A673 (cell line): ENCODE results near the gene TSPAN4. TPM values are rescaled to one million over a fixed set of nuclear protein-coding genes. Genes with fewer than 3 reads are reported as not detected.

Experiments
- Bru-seq: library from RNA; stranded (reverse); fragments of 400-500 nt; gene quantifications from one replicate; lab custom pipeline; 2021; lab: Mats Ljungman, UMichigan
- BruChase-seq, 2 experiments: library from RNA; stranded (reverse); fragments of 400-500 nt; gene quantifications; one replicate each; lab custom pipeline; 2021; lab: Mats Ljungman, UMichigan
- BruUV-seq: library from RNA; stranded (reverse); fragments of 400-500 nt; replicated peaks from 2 replicates; lab custom pipeline; 2021; lab: Mats Ljungman, UMichigan
- CTCF ChIA-PET: fragments of 300-600 bp; sonication (Branson Sonifier 250); formaldehyde crosslinking; loops from one replicate; lab custom pipeline; 2022; ENCODE audit warnings: antibody characterized with exemption; lab: Charles Lee
- POLR2A ChIA-PET: fragments of 300-600 bp; sonication (Branson Sonifier 250); formaldehyde crosslinking; loops from one replicate; lab custom pipeline; 2022; ENCODE audit warnings: antibody characterized with exemption; ENCODE audit not compliant: low non-redundant PET; lab: Charles Lee
- DNase-seq: peaks from one replicate; pipeline ENCODE4 v3.0.0-alpha.2; 2015; ENCODE audit warnings: low spot score
- H3K27ac ChIP-seq: fragments of 200-600 bp; sonication (generic); 2 replicates; pipeline ENCODE4 v1.5.1; 2016; ENCODE audit warnings: mixed run types, low read depth, mild to moderate bottlenecking, mixed read lengths, antibody characterized with exemption, low read length; ENCODE audit not compliant: poor library complexity, severe bottlenecking
- H3K27me3 ChIP-seq: fragments of 200-600 bp; sonication (generic); replicated peaks from 2 replicates; pipeline ENCODE4 v1.6.1; 2017; ENCODE audit warnings: mixed run types, low read depth, mild to moderate bottlenecking, mixed read lengths, antibody characterized with exemption, low read length; ENCODE audit not compliant: insufficient read depth, poor library complexity
- H3K36me3 ChIP-seq: fragments of 200-600 bp; sonication (generic); 2 replicates; pipeline ENCODE4 v1.6.1; 2016; ENCODE audit warnings: mixed run types, mild to moderate bottlenecking, mixed read lengths, antibody characterized with exemption, low read length; ENCODE audit not compliant: insufficient read depth, poor library complexity, severe bottlenecking
- H3K4me1 ChIP-seq: fragments of 200-600 bp; sonication (generic); 2 replicates; pipeline ENCODE4 v1.6.1; 2017; ENCODE audit warnings: mixed run types, mild to moderate bottlenecking, mixed read lengths, antibody characterized with exemption, low read length; ENCODE audit not compliant: insufficient read depth, poor library complexity, severe bottlenecking
- H3K4me3 ChIP-seq: fragments of 200-600 bp; sonication (generic); 2 replicates; pipeline ENCODE4 v1.5.1; 2016; ENCODE audit warnings: low read depth, mixed run types, mild to moderate bottlenecking, mixed read lengths, low read length; ENCODE audit not compliant: poor library complexity, severe bottlenecking
- H3K9me3 ChIP-seq: fragments of 200-600 bp; sonication (generic); 2 replicates; pipeline ENCODE4 v1.6.1; 2016; ENCODE audit warnings: mixed run types, low read depth, mild to moderate bottlenecking, mixed read lengths, antibody characterized with exemption, low read length; ENCODE audit not compliant: poor library complexity, severe bottlenecking
- EZH2 ChIP-seq: fragments of 200-600 bp; sonication (generic); IDR thresholded peaks from 2 replicates; pipeline ENCODE4 v1.6.1; 2017; ENCODE audit warnings: borderline replicate concordance, low read depth, mild to moderate bottlenecking, mixed read lengths, antibody characterized with exemption, low read length; ENCODE audit not compliant: poor library complexity, severe bottlenecking
- intact Hi-C: fragments of 100-400 bp; cut with micrococcal nuclease; formaldehyde crosslinking; loops from one replicate; pipeline ENCODE4 v1.10.0; 2022; ENCODE audit not compliant: unreplicated experiment
- long read RNA-seq: library from polyadenylated mRNA; stranded (forward); transcript quantifications from one replicate; pipeline ENCODE4 v2.0.0, GENCODE V29; 2022
- total RNA-seq: library from RNA; stranded (reverse); gene quantifications from 2 replicates; pipeline ENCODE4 v1.2.3, GENCODE V29; 2021
- TF ChIP-seq, protein P1 (sequence below): fragments of 300-800, 200-600 bp; sonication (generic); conservative IDR thresholded peaks from 2 replicates; pipeline ENCODE4 v1.5.1; 2017; ENCODE audit warnings: low read depth, mild to moderate bottlenecking, antibody characterized with exemption, low read length, moderate library complexity, mixed read lengths

TSPAN4 gene, protein sequence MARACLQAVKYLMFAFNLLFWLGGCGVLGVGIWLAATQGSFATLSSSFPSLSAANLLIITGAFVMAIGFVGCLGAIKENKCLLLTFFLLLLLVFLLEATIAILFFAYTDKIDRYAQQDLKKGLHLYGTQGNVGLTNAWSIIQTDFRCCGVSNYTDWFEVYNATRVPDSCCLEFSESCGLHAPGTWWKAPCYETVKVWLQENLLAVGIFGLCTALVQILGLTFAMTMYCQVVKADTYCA
- total RNA-seq (17.5 and 20.4 TPM in 2 replicates), Bru-seq, nascent RNA (percentile 34 among the genes with signal in this experiment), BruChase-seq, experiment 1, labeled RNA remaining after a 2-hour chase (percentile 40 among the genes with signal in this experiment), BruChase-seq, experiment 2, labeled RNA remaining after a 6-hour chase (percentile 53 among the genes with signal in this experiment)
- long read RNA-seq, partial matches to known transcripts: 1 of 6 reads
- long read RNA-seq, other reads (novel, unspliced or antisense): 2 of 6 reads

DNA sequence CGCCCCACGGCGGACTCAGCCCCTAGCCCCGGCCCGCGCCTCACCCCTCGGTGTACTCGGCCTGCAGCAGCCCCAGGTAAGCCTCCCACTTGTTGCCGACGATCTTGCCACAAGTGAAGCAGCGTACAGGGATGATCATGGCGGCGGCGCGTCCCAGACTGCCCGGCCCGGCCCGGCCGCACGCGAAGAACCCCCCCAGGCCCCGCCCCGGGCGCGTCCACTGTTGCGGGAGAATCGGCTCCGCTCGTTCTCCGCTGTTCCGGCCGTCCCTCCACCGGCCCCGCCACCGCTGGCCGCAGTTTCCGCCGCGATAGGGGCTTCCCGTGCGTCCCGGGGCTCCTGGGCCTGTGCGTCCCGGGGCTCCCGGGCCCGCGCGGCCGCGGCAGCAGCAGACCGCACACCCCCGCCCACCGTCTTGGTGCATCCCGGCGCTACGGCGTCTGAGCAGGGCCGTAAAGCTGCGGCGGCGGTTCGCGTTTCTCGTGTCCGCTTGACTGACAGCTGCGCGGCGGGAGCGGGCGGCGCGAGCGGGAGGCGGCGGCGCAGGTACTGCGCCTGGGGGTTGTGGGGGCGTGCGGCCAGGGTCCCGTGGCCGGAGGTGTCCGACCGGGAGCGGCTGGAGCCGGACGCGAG is at the start of gene TSPAN4, which contains the start of gene POLR2L:
Gene TSPAN4, plus strand, starts transcription at position 483 of the 633 bp plus-strand sequence. CDS start 7,453 bp downstream, outside the sequence.
Gene POLR2L, minus strand, starts transcription at position 160 of the 633 bp plus-strand sequence. Its CDS starts 21 bp downstream, at position 139.
- Histone ChIP-seq H3K4me3 (peak within 1 kb of the TSS; percentile 99), H3K36me3 (peaks cover 15% of the 10 kb centered on the region), H3K27me3 (no peaks in the 10 kb centered on the region), H3K4me1 (peaks cover 13% of the 10 kb centered on the region), H3K27ac (peak within 1 kb of the TSS; percentile 100), H3K9me3 (no peaks in the 10 kb centered on the region)
- BruUV-seq: no TSS peak
- TF ChIP-seq, protein P1, sequence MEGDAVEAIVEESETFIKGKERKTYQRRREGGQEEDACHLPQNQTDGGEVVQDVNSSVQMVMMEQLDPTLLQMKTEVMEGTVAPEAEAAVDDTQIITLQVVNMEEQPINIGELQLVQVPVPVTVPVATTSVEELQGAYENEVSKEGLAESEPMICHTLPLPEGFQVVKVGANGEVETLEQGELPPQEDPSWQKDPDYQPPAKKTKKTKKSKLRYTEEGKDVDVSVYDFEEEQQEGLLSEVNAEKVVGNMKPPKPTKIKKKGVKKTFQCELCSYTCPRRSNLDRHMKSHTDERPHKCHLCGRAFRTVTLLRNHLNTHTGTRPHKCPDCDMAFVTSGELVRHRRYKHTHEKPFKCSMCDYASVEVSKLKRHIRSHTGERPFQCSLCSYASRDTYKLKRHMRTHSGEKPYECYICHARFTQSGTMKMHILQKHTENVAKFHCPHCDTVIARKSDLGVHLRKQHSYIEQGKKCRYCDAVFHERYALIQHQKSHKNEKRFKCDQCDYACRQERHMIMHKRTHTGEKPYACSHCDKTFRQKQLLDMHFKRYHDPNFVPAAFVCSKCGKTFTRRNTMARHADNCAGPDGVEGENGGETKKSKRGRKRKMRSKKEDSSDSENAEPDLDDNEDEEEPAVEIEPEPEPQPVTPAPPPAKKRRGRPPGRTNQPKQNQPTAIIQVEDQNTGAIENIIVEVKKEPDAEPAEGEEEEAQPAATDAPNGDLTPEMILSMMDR: no peak
- no peak for TF ChIP-seq EZH2
- ChIA-PET POLR2A (interaction anchor here (0.6 kb wide), 1 partner anchor 25 kb away, joined by 6 read pairs; no protein-coding TSS in a partner anchor), CTCF (no interaction called here)
- intact Hi-C loops: no loop called here
- DNase-seq: peak; percentile 92

DNA sequence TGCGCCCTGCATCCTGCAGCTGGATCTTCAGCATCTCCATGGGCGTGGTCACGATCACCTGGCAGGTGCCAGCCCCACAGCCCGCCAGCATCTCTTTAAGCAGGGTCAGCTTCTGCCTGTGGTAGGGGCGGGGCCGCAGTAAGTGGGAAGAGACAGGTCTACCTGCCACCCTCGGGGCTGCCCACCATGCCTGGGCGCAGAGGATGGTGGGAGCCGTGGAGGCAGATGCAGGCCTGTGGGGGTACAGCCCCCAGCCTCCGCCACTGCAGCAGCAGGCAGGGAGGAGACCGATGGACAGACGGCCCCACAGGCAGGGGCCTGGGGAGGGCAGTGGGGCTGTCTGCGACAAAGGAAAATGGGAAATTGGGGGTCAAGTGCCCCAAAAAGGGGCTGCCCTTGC is 49.8 kb upstream of the TSPAN4 start:
- Histone ChIP-seq H3K4me3 (no peak overlapping the region), H3K27me3 (no peaks in the 10 kb centered on the region), H3K27ac (no peak overlapping the region), H3K4me1 (peaks cover 10% of the 10 kb centered on the region), H3K9me3 (no peaks in the 10 kb centered on the region), H3K36me3 (peaks cover 2% of the 10 kb centered on the region)
- no peak for DNase-seq
- TF ChIP-seq EZH2: no peak
- TF ChIP-seq, protein P1: no peak
- intact Hi-C loops: no loop called here
- POLR2A ChIA-PET: interaction anchor here (0.6 kb wide), 1 partner anchor 12 kb away, joined by 3 read pairs; no protein-coding TSS in a partner anchor
- CTCF ChIA-PET: no interaction called here
- BruUV-seq: no TSS peak

DNA sequence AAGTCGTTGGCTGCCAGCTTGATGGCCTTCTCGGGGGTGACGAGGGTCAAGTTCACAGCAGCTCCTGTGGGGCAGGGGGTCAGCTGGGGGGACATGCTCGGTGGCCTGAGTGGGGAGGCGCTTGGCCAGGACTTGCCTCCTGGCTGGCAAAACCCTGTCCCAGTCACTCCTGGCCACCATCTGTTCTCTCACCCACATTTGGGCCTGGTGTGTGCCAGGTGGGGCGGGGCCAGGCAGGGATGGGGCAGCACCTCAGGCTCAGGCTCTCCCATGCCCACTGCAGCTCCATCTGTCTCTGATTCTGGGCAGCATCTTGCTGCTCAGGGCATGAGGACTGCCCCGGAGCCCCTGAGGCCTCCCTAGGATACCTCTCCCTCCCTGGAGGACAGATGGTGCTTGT is 49.1 kb upstream of the TSPAN4 start:
- intact Hi-C loops: no loop called here
- H3K9me3 ChIP-seq: no peaks in the 10 kb centered on the region
- peaks cover 10% of the 10 kb centered on the region for H3K4me1 ChIP-seq
- BruUV-seq: no TSS peak
- H3K36me3 ChIP-seq: peaks cover 2% of the 10 kb centered on the region
- ChIA-PET CTCF (no interaction called here), POLR2A (no interaction called here)
- DNase-seq: no peak
- H3K27me3 ChIP-seq: no peaks in the 10 kb centered on the region
- no peak overlapping the region for H3K4me3 ChIP-seq
- no peak overlapping the region for H3K27ac ChIP-seq
- TF ChIP-seq EZH2: no peak
- TF ChIP-seq, protein P1: no peak
